Measurements from ENCODE around the gene MECR.

Gene MECR

GRCh38 chr1:29176576-29176975 lies 54.2 kb downstream of the MECR start:
- TF ChIP-seq CTCF (conservative IDR thresholded peaks at IDR 0.05; ENCODE audit: low read depth) = no peak
- no peak overlapping the region for H3K27ac ChIP-seq
- POLR2A ChIA-PET (ENCODE audit: low non-redundant PET) = no interaction called here
- CTCF ChIA-PET = no interaction called here
- DNase-seq (ENCODE audit: low spot score) = no peak

- H3K27ac ChIP-seq = no peak overlapping the region
- TF ChIP-seq CTCF (conservative IDR thresholded peaks at IDR 0.05; ENCODE audit: low read depth) = no peak
- POLR2A ChIA-PET (ENCODE audit: low non-redundant PET) = no interaction called here
- CTCF ChIA-PET = no interaction called here
- no peak for DNase-seq (ENCODE audit: low spot score)
Measured at GRCh38 chr1:29172415-29172939, 58.3 kb downstream of the MECR start.

- H3K27ac ChIP-seq = no peak overlapping the region
- no peak for DNase-seq (ENCODE audit: low spot score)
- POLR2A ChIA-PET (ENCODE audit: low non-redundant PET) = interaction anchor here (0.6 kb wide), 1 partner anchor 14 kb away, joined by 4 read pairs; no protein-coding TSS in a partner anchor
- CTCF ChIA-PET = no interaction called here
- no peak for TF ChIP-seq CTCF (conservative IDR thresholded peaks at IDR 0.05; ENCODE audit: low read depth)
Measured at GRCh38 chr1:29171521-29171920, 59.2 kb downstream of the MECR start.

GRCh38 chr1:29171089-29171488 lies 59.6 kb downstream of the MECR start:
- TF ChIP-seq CTCF (conservative IDR thresholded peaks at IDR 0.05; ENCODE audit: low read depth) = no peak
- ChIA-PET POLR2A (ENCODE audit: low non-redundant PET) (no interaction called here), CTCF (no interaction called here)
- no peak overlapping the region for H3K27ac ChIP-seq
- no peak for DNase-seq (ENCODE audit: low spot score)

GRCh38 chr1:29169976-29170375 lies 60.8 kb downstream of the MECR start:
- POLR2A ChIA-PET (ENCODE audit: low non-redundant PET) = no interaction called here
- CTCF ChIA-PET = interaction anchor here (0.5 kb wide), 1 partner anchor 285 kb away, joined by 4 read pairs; no protein-coding TSS in a partner anchor
- TF ChIP-seq CTCF (conservative IDR thresholded peaks at IDR 0.05; ENCODE audit: low read depth) = no peak

GRCh38 chr1:29167904-29168303 lies 62.8 kb downstream of the MECR start:
- no peak for TF ChIP-seq CTCF (conservative IDR thresholded peaks at IDR 0.05; ENCODE audit: low read depth)
- ChIA-PET POLR2A (ENCODE audit: low non-redundant PET) (no interaction called here), CTCF (interaction anchor here (0.6 to 1.2 kb wide), 2 partner anchors 35 to 252 kb away, joined by 3 to 4 read pairs; no protein-coding TSS in a partner anchor)
- no peak overlapping the region for H3K27ac ChIP-seq
- no peak for DNase-seq (ENCODE audit: low spot score)

More at GRCh38 chr1:29169976-29170375, 60.8 kb downstream of the MECR start:
- H3K27ac ChIP-seq = no peak overlapping the region
- DNase-seq (ENCODE audit: low spot score) = no peak
